SH-SY5Y (cell line): ENCODE measurements around the gene ZNF654.

Experiments used
- GATA2 ChIP-seq: IDR thresholded peaks from 2 replicates; pipeline ENCODE4 v1.6.1; 2011; ENCODE audit warnings: mild to moderate bottlenecking, low read depth, low read length
- GATA3 ChIP-seq: IDR thresholded peaks from 2 replicates; pipeline ENCODE4 v1.6.1; 2011; ENCODE audit warnings: low read depth, mild to moderate bottlenecking, low read length, moderate library complexity

- TF ChIP-seq GATA2 (no peak), GATA3 (no peak)
Observed at GRCh38 chr3:88041005-88041404, 18.1 kb upstream of the ZNF654 start.
